Fibroblast of mammary gland (primary cell): ENCODE results near the gene NDC80.

ENCODE experiments used
- DNase-seq: peaks from one replicate; pipeline ENCODE4 v3.0.0-alpha.2; 2010; ENCODE audit warnings: low read depth
- H3K4me3 ChIP-seq: 2 replicates; pipeline ENCODE4 v1.5.1; 2011; ENCODE audit warnings: low read depth, mild to moderate bottlenecking, low read length, moderate library complexity; ENCODE audit not compliant: control insufficient read depth
- TF ChIP-seq, protein P1 (sequence below): conservative IDR thresholded peaks from 2 replicates; pipeline ENCODE4 v1.5.1; 2011; ENCODE audit warnings: low read depth, low read length, inconsistent platforms; ENCODE audit not compliant: control insufficient read depth, insufficient read depth

NDC80 gene

DNA sequence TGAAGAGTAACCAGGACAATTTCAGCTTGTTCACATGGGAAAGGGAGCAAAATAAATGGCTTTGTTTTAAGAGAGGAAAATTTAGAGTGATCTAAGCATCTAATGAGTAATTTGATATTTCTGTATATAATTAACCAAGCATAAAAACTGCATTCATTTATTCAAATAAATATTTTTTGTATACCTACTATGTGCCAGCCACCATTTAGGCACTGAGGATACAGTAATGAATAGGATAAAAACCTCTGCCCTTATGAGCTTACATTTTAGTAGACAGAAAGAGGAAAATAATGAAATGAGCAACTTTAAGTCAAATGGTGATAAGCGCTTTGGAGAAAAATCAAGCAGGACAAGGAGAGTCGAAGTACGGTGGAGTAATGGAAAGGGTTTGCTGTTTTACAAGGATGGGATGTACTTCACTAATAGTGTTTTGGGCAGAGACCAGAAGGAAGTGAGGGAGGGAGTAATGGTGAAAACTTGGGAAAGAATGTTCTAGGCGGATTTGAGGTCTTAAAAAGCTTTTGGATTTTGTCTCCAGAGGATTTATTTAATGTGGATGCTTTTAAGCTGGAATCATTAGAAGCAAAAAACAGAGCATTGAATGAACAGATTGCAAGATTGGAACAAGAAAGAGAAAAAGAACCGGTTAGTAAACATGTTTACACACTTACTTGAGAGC lies 17.4 kb downstream of the NDC80 start:
- no peak overlapping the region for H3K4me3 ChIP-seq
- peak; percentile 17 for DNase-seq
- TF ChIP-seq, protein P1, sequence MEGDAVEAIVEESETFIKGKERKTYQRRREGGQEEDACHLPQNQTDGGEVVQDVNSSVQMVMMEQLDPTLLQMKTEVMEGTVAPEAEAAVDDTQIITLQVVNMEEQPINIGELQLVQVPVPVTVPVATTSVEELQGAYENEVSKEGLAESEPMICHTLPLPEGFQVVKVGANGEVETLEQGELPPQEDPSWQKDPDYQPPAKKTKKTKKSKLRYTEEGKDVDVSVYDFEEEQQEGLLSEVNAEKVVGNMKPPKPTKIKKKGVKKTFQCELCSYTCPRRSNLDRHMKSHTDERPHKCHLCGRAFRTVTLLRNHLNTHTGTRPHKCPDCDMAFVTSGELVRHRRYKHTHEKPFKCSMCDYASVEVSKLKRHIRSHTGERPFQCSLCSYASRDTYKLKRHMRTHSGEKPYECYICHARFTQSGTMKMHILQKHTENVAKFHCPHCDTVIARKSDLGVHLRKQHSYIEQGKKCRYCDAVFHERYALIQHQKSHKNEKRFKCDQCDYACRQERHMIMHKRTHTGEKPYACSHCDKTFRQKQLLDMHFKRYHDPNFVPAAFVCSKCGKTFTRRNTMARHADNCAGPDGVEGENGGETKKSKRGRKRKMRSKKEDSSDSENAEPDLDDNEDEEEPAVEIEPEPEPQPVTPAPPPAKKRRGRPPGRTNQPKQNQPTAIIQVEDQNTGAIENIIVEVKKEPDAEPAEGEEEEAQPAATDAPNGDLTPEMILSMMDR = no peak

DNA sequence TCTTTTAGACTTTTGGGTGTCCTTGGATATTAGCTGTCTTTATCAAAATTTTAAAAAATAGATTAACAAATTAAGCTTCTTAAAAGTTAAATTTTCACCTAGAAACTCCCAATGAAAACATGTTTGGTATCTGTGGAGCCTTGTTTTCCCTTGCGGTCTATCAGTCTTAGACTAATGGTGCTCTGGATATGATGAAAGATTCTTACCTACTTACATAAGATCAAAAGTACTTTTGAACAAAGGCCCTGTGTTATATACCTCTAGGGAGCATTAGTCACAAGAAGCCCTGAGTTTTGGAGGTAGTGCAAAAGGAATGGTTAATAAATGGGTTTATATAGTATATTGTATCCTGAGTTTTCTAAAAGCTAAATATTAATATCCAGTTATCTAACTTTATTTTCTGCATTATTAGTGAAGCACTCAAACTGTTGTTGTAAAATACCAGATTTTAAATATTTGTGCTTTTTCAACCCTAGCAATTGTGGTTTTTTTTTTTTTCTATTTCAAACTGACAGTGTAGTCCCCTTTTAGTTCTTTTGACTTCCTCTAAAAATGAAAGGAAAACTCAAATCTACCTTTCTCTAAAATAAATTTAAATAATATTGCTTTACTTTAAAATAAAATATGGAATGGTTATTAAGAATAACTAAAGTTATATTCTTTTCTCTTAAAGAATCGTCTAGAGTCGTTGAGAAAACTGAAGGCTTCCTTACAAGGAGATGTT lies 18.1 kb downstream of the NDC80 start:
- no peak overlapping the region for H3K4me3 ChIP-seq
- DNase-seq = peak; percentile 23
- TF ChIP-seq, protein P1 = no peak

DNA sequence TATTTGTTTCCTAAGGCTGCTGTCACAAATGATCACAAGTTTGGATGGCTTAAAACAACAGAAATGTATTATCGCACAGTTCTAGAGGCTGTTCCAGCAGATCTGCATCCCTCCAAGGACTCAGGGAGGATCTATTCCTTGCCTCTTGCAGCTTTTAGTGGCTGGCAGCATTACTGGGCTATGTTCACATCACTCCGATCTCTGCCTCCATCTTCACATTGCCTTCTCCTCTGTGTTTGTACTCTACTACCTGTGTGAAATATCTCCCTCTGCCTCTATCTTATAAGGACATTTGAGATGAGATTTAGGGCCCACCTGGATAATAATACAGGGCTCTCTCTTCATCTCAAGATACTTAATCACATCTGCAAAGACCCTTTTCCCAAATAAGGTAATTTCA lies 18.9 kb downstream of the NDC80 start:
- no peak for DNase-seq
- TF ChIP-seq, protein P1 = no peak
- no peak overlapping the region for H3K4me3 ChIP-seq

DNA sequence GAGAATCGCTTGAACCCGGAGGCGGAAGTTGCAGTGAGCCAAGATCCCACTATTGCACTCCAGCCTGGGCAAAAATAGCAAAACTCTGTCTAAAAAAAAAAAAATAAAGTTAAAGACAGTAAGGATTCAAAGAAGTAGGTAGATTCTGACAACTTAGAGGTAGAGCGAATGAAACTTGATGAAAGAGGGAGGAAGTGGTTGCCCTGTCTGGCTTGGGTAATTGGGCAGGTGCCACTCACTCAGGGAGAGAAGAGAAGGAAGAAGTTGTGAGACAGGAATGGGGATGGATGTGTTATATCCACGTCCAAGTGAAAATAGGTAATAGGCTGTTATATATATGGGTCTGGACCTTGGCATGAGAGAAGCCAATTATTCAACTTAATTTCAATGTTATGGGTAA lies 26.3 kb downstream of the NDC80 start:
- H3K4me3 ChIP-seq = no peak overlapping the region
- TF ChIP-seq, protein P1 = no peak
- no peak for DNase-seq

DNA sequence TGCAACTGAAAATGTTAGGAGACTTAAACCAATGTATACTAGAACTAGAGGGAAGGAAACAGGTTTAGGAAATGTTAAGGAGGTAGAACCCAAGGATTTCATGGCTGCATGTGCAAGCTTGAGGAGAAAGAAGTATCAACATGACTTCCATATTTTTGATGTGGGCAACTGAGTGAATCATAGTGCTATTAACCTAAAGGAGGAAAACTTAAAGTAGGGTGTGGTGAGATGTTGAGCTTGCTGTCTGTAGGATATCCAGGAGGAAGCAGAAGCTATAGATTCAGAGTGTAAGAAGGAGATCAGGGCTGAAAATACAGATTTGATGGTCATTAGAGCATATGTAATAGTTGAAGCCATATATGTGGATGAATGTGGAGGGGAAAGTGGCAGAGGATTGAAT lies 31.5 kb downstream of the NDC80 start:
- no peak overlapping the region for H3K4me3 ChIP-seq
- no peak for DNase-seq
- TF ChIP-seq, protein P1 = no peak

DNA sequence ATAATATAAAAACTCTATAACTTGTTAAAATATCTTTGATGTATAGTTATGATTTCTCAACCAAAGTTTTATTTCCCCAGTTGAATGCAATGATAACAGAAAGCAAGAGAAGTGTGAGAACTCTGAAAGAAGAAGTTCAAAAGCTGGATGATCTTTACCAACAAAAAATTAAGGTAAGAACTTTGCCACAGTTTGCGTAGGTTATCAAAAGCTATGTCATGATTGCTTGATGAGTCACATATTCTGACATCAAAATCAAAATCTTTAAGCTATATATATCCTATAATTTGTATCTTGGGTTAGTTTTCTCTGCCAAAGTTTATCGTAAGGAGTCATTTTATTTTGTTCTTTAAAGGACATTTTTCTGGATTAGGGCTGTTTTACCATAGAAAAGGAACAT lies 35.0 kb downstream of the NDC80 start:
- no peak overlapping the region for H3K4me3 ChIP-seq

More for the DNA sequence above, 35.0 kb downstream of the NDC80 start:
- TF ChIP-seq, protein P1 = no peak
- DNase-seq = no peak
